ENCODE data around the gene BSN. TPM values are rescaled to one million over a fixed set of nuclear protein-coding genes. Genes with fewer than 3 reads are reported as not detected.
"Not testable (repeated sequence)": the region's sequence is repeated elsewhere in the genome, so short reads cannot be mapped to it uniquely, and the experiment has no call there.

The BSN gene
- total RNA-seq, 1 donor from 2014 or later, result 0.25 TPM

DNA sequence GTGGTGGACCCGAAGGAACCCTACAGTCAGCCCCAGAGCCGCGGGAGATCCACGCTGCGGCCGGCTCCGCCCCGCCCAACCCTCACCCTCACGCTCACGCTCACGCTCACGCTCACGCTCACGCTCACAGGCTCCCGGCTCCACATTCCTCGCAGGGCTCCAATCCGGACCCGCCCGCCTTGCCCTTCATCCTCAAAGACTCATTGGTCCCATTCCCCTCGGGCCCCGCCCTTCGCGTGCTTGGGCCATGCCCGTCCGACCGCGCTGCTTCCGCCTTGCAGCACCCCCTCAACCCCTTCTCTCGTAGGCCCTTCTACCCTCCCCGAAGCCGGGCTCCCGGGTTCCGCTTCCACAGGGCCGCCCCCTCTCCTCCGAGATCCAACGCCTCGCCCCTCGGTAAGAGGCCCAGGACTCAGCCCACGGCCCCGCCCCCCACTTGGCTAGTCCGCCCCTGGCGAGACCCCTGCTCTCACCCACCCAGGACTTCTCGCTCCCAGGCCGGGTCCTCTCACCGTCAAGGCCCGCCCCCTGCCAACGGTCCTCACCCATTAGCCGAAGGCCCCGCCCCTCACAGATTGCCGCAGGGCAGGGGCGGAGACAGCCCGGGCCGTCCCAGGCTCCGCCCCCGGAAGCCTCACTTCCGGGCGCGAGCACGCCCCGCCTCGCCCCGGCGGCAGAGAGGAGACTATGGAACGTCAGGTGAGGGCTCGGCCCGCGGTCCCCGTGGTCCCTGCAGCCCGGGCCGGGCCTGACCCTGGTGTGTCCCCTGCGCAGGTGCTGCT, 119.6 kb downstream of the BSN start, which contains the start of gene APEH:
Gene APEH, plus strand, starts transcription at position 637 of the 782 bp plus-strand sequence. Its CDS starts 51 bp downstream, at position 688.
- DNase-seq (ENCODE audit: low read depth), result peak; percentile 93

DNA sequence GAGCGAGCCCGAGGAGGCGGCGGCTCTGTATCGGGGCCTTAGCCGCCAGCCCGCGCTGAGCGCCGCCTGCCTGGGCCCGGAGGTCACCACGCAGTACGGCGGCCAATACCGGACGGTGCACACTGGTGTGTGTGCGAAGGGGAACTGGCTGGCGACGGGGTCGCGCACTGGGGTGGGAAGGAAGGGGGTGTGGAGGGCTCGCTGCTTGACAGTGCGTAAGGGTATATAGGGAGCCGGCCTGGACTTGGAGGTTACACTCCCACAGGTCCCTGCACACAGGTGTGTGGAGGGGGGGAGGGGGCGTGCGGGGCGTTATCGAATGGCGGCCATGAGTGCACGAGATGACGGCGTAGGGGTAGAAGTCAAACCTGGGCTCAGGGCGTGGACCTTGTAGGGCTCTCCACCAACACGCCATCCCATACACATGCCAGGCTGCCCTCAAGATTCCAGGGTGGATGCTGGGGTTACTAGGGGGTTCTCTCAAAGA, 120.3 kb downstream of the BSN start:
- no peak for DNase-seq (ENCODE audit: low read depth)

DNA sequence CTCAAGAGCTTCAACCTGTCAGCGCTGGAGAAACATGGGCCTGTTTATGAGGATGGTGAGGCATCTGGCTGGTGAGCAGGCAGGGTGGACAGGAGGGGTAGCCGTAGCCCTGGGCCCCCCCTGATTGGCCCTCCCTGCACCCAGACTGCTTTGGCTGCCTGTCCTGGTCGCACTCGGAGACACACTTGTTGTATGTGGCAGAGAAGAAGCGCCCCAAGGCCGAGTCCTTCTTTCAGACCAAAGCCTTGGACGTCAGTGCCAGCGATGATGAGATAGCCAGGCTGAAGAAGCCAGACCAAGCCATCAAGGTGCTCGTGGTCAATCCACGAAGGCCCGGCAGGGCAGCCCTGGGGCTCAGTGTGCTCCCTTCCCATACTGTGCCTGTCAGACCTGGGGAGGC, 121.6 kb downstream of the BSN start:
- no peak for DNase-seq (ENCODE audit: low read depth)

DNA sequence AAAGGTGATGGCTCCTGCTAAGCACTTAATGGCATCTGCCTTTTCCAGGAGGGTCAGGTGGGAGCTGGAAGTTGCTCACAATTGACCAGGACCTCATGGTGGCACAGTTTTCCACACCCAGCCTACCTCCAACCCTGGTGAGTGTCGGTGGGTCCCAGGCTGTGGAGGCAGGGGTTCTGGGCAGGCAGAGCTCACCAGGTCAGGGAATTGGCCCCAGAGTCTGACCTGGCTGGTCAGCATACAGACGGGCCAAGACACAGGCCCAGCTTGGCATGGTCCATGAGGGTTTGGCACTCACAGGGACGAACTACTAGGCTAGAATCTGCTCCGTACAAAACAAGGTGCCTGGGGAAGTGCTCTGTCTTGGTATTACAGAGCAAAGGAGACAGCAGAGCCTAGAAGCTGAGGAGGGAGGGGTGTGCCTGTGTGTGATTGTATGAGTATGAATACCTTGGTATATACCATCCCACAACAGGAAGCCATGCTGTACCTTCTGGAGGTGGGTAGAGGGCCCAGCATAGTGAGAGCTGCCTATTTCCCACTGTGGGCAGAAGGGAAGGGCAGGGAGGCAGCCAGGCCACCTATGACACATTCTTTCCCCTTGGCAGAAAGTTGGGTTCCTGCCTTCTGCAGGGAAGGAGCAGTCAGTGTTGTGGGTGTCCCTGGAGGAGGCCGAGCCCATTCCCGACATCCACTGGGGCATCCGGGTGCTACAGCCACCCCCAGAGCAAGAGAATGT, 126.4 kb downstream of the BSN start:
- DNase-seq (ENCODE audit: low read depth), result no peak

DNA sequence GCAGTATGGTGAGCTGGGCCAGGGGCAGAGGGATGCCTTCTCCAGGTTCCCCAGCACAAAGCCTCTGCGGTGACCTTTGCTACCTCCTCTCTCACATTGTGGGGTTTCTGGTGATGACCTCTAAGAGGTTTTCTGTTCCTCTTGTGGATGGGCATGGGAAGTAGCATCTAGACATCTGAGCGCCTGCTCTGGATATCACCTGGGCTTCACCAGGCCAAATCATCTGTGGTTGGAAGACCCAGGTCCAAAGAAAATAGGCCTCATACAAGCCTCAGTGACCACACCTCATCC, 126.9 kb downstream of the BSN start:
- DNase-seq (ENCODE audit: low read depth), result no peak

DNA sequence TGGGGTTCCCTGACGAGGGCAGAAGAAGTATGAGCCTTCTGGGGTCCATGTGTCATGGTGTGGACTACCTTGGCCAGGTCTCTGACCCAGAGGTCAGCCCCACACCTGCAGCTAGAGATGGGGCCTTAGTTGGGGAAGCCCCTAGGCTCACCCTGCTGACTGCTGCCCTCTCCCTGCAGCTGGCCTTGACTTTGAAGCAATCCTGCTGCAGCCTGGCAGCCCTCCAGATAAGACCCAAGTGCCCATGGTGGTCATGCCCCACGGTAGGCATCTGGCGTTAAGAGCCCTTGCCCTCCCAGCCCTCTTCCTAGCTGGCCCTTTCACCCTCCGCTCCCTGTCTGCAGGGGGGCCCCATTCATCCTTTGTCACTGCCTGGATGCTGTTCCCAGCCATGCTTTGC, 127.3 kb downstream of the BSN start:
- no peak for DNase-seq (ENCODE audit: low read depth)

DNA sequence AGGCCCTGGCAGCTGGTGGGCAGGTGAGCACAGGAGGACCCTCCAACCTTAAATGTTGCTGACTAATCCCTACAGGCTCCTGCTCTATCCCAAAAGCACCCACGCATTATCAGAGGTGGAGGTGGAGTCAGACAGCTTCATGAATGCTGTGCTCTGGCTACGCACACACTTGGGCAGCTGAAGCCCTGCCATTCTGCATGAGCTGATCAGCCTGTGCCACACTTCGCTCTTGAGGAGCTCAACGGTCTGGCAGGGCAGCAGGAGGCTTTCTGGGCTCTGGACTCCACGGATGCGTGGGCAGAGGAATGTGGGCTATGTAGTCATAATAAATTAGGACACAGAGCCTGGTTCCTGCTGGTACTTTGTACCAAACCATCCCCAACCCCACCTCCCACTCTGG, 128.9 kb downstream of the BSN start:
- DNase-seq (ENCODE audit: low read depth), result peak; percentile 79

DNA sequence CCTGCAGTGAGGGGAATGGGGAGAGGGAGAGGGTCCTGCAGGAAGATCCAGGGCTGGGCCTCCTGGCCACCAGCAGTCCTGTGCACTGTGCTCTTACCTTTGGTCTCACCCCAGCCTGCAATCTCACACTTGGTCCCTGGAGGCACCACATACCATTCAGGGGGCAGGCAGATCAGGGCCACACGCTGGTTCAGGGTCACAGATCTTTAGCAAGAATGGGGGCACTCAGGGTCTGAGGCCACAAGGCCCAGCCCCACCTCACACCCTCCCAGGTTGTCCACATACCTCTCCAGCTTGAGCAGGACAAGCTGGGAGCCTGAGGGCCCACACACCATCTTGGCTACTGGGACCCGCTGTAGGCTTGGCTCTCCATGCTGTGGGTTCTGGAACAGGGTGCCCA, 130.2 kb downstream of the BSN start:
- DNase-seq (ENCODE audit: low read depth), result not testable (repeated sequence)

DNA sequence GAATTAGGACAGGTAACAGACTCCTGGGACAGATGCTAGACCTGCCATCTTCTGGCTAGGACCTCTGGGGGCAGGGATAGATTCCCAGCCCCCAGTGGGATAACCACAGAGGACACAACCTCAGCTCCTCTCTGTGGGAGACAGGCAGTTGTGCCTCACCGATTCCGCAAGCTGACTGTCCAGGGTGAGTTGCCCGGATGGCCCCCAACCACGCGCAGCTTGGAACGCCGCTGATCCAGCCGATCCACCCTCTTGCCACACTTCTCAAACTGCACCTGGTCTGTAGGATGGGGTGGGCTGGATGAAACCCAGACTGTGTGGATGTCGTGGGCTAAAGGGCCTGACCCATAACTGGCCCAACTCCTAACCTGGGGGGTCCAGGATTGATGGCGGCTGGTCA, 130.8 kb downstream of the BSN start:
- not testable (repeated sequence) for DNase-seq (ENCODE audit: low read depth)

DNA sequence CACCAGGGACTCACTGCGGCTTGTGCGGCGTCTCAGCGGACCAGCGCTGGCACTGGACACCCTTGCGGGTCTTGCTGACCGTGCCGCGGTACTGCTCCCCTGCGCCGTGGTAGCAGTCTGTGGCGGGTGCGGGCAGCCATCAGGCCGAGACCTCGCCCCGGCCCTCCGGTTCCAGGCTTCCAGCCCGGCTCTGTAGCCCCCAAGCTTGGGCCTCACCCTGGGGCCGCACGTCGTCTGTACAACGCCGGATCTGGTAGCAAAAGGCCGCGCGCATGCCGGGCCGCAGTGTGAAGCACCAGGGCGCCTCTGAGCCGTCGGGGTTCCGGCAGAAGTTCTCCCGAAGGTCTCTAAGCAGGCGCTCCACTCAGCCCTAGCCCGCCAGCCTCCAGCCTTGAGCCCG, 131.6 kb downstream of the BSN start:
- DNase-seq (ENCODE audit: low read depth), result not testable (repeated sequence)

DNA sequence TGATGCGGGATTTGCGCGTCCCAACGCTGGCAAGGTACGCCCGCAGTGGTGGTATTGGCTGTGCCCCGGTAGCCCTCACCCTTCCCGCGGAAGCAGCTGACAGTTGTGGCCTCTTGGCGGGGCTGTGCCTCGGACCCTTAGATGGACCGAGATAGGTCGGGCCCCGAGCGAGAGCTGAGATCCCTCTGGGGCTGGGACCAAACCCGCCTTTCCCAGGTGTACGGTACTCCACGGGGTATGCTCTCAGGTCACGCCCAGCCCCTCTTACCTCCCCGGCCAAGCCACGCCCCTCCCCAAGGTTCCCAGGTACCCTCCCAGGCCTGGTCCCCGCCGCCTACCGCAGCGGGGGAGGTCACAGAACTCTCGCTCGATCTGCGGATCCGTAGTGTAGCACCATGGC, 132.1 kb downstream of the BSN start:
- DNase-seq (ENCODE audit: low read depth), result not testable (repeated sequence)

DNA sequence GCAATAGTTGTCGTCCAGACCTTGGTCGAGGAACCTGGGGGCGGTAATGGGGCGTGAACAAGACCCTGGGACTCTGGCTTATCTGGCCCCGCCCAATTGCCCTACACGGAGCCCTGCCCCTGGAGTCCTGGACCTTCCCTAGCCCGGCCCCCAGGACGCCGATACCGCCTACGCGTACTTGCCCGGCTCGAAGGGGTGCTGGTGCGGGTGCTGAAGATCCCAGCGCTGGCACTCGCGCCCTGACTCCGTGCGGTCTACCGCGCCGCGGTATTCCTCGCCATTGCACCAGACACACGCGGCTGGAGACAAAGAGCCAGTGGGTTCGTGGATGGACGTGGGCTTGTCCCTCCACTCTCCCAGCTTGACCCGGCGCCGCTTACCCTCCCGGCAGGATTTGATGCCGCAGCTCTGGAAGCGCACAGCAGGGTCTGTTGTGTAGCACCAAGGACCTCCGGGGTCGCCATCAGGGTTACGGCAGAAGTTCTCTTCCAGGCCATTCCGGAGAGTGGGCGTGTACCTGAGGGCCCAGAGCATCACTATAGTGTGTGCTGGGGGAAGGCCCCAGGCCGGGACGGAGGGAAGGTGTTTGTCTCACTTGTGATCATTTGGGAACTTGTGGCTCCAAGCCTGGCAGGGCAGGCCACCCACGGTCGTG, 132.6 kb downstream of the BSN start:
- peak; percentile 57 for DNase-seq (ENCODE audit: low read depth)

DNA sequence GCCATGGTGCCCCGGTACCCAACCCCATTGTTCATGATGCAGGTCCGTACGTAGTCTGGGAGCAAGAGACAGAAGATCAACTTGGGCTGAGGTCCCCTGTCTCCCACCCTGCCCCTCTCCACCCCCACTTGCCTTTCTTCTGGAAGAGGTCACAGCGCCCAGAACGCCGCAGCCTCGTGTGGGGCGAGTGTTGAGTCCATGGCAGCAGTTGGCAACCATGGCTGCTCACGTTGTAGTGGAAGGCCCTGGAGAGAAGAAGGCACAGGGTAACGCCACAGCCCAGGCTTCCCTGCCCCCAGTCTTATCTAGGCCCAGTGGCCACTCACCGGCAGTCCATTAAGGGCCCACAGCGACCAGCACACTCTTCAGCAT, 133.1 kb downstream of the BSN start:
- DNase-seq (ENCODE audit: low read depth), result not testable (repeated sequence)

DNA sequence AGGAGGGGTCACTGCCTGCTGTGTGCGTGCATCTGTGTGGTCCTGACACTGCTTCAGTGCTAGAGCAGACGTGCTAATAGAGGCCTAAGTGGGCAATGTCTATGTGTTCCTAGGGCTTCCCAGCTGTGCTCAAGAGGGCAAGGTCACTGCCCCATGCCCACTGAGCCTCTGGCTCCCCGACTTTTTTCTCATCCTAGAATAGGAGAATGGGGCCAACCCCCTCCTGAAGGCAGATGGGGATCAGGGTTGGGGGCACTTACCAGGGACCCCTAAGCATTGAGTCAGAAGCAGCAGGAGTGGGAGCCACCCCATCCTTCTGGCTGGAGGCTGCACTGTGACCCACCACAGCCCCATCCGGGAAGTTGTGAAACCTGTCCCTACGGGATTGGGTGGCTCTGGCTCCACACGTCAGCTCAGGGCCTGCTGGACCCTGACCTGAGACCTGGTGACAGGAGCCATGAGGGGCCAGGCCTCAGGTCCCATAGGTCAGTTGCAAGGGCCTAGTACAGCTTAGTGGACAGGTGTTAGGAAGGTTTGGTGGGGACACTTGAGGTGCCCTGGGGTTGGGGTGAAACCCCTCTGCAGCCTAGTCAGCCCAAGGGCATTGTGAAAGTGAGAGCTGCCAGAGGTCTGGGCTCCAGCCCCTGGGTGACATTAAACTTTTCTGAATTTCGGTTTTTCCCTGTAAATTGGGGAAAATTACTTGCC, 134.2 kb downstream of the BSN start:
- not testable (repeated sequence) for DNase-seq (ENCODE audit: low read depth)

DNA sequence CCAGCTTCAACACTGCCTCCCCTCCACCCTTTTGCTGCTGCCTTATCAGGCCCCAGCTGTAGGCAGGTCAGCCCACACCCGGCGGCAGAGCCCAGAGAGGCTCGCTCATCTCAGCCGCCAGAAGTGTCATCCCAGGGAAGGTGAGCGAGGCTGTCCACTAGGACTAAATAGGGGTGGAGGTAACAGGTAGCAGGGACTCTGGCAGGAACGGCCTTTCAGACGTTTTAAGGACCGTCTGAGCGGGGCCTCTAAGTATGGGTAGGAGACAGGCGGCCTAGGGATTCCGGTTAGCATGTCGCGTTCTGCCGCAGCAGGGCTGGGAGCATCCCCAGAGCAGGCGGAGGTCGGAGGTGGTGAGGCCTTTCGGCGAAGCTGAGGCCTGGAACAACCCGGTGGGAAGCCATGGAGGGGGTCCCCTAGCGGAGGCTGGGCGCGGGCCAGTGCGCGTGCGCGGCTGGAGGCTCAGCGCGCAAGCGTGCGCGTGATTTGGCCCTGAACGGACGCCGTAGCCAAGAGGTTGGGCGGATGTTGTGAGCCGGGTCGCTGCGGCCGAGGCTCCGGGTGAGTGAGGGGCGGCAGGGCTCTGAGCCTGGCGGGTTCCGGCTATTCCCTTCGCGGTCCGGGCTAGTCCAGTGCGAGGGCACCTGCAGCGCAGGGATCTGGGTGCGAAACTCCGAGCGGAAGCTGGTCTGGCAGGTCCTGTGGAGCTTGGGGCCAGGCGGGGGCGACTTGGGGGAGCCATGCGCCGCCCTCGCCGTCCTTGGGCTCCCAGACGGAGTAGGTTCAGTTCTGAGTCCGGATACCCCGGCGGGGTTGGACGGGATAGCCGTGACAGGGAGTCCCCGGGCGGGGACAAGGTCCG, 135.0 kb downstream of the BSN start, which contains the start of the genes MST1 and RNF123:
Gene MST1, minus strand, starts transcription at position 429 of the 862 bp plus-strand sequence. CDS start 783 bp downstream, outside the sequence.
Gene RNF123, plus strand, starts transcription at position 512 of the 862 bp plus-strand sequence. CDS start 1,609 bp downstream, outside the sequence.
- peak; percentile 69 for DNase-seq (ENCODE audit: low read depth)

DNA sequence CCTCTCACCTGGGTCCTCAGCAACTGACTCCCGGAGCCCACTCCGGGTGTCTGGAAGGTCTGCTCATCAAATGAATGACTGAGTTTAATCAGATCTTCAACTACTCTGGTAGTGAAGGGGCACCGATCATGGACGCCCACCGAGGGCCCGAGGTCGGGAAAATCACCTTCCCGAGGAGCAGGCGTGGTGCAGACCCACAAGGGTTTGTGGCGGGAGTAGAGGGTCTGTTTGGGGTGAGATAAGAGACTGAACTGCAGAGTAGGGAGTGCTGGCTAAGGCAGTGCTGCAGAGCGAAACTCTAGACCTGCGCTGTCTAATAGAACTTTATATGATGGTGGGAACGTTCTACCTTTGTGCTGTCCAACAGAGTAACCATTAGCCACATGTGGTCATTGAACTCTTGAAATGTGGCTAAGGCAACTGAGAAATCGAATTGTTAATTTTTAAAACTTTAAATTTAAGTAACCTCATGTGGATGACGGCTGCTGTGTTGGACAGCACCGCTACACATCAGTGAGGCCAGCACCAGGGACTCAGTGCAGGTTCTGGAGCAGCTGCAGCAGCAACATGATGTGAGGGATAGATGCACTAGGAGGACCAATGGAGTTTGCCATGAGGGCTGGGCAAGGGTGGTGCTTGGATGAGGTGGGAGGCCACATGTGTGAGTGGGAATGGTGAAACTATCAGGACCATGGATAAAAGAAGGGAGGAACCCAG, 135.8 kb downstream of the BSN start:
- not testable (repeated sequence) for DNase-seq (ENCODE audit: low read depth)

DNA sequence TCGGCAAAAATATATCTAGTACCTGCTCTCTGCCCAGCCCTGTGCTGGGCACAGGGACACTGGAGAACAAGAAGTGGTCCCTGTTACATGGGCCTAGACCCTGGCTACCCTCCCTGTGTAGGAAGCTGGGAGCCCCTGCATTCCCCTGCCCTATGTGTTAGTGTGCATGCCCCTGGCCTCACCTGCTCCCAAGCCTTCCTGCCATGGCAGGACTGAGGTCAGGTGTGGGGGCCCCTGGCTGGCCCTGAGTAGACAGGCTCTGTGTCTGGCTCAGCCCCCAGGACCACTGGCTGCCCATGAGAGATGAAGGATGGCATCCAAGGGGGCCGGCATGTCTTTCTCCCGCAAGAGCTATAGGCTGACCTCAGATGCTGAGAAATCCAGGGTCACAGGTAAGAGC, 136.6 kb downstream of the BSN start:
- not testable (repeated sequence) for DNase-seq (ENCODE audit: low read depth)

DNA sequence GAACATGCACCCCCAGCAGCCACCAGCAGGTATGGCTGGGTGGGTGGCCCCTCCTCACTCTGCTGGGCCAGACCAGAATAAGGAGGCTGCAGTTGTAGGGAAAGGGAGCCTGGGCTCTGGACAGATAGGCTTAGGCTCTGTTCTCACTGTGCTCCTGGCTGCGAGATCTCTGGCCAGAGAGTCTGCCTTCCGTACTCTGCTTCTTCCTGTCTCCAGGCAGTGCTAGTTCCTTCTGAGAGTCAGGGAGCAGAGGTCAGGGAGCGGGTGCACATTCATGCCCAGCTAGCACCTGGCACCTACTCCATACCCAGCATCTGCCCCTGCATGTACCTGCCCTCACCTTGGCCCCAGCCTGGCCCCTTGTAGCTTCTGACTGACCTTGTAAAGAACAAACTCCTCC, 137.2 kb downstream of the BSN start:
- not testable (repeated sequence) for DNase-seq (ENCODE audit: low read depth)

DNA sequence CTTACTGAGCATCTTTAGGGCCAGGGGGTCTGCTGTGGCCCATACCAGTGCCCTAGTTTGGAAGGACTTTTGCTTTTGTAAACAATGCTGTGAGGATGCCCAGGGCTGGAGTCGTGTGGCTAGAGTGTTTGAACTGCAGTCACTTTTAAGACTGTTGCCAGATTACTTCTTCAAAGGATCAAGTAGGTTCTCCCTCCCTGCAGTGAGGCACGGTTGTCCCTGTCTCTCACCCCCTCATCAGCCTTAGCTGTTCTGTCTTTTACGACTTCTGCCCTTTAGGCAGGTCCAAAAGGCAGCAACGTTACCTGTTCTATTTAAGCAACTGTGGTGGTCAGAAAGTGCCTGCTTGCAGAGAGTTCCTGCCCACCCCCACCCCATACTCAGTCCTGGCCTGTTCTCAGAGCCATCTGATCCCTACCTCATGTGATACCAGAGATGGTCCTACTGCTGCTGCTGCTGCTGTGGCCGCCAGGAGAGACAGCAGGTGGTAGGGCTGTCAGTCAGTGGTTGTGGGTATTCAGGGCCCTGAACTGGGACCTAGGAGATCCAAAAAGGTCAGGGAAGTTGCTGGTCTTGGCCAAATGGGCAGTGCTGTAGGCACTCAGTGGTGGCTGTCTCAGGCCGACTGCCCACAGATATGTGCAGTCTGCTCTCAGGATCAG, 140.3 kb downstream of the BSN start:
- DNase-seq (ENCODE audit: low read depth), result not testable (repeated sequence)

Data from renal cortical epithelial cell (primary cell).